Heart left ventricle (tissue), 16 donors: ENCODE measurements around the gene ADGRG6. TPM values are rescaled to one million over a fixed set of nuclear protein-coding genes. Genes with fewer than 3 reads are reported as not detected.
A peak's percentile ranks its signal among the peaks of the same experiment; 100 is the strongest.

Source experiments
- ATAC-seq, 4 donors: fragments of 200-7000 bp; cut with Tn5 transposase; one replicate each; pipeline ENCODE4 v1.9.1; 2020 to 2022; ENCODE audit warnings: moderate library complexity in 4 of 4, mild to moderate bottlenecking in 3 of 4, moderate number of reproducible peaks in 1 of 4
- DNase-seq, 5 donors: peaks; one replicate each; pipeline ENCODE4 v3.0.0-alpha.2; 2020
- H3K27ac ChIP-seq, 12 donors: fragments of 200-600 bp; sonication (generic) in 4 of 12; one replicate each; pipeline versions ENCODE4 v1.5.0 to v1.8.0; 2016 to 2022; ENCODE audit warnings: mild to moderate bottlenecking in 2 of 12
- H3K27me3 ChIP-seq, 9 donors: fragments of 200-600 bp; sonication (generic) in 2 of 9; one replicate each; pipeline versions ENCODE4 v1.5.1 to v1.8.0; 2016 to 2022; ENCODE audit warnings: mild to moderate bottlenecking in 3 of 9
- H3K36me3 ChIP-seq, 9 donors: fragments of 200-600 bp; sonication (generic) in 2 of 9; one replicate each; pipeline versions ENCODE4 v1.5.0 to v1.8.0; 2018 to 2022; ENCODE audit warnings: mild to moderate bottlenecking in 2 of 9
- H3K4me1 ChIP-seq, 12 donors: fragments of 200-600 bp; sonication (generic) in 4 of 12; one replicate each; pipeline versions ENCODE4 v1.5.0 to v1.8.0; 2016 to 2022; ENCODE audit warnings: mild to moderate bottlenecking in 3 of 12
- H3K4me3 ChIP-seq, 12 donors: fragments of 200-600 bp; sonication (generic) in 4 of 12; one replicate each; pipeline versions ENCODE4 v1.5.0 to v1.8.0; 2017 to 2022; ENCODE audit warnings: mild to moderate bottlenecking in 9 of 12, moderate library complexity in 4 of 12
- H3K9me3 ChIP-seq, 12 donors: fragments of 200-600 bp; sonication (generic) in 4 of 12; one replicate each; pipeline versions ENCODE4 v1.5.0 to v1.8.0; 2016 to 2022; ENCODE audit warnings: mild to moderate bottlenecking in 1 of 12
- POLR2A ChIP-seq, 2 donors: fragments of 450-650 bp; IDR thresholded peaks; one replicate each; pipeline ENCODE4 v1.6.1; 2017; ENCODE audit warnings: antibody characterized with exemption in 2 of 2, mild to moderate bottlenecking in 2 of 2, moderate library complexity in 2 of 2
- WGBS, 4 donors: extraction: QIAGEN DNeasy Blood & Tissue Kit in 2 of 4; methylation state at CpG; one replicate each; pipeline versions ENCODE4 v1.1.5 to v1.1.7; 2013 to 2018; 5-methylcytosine and 5-hydroxymethylcytosine counted together
- intact Hi-C, 10 donors: fragments of 100-400 bp; cut with DNase I; formaldehyde crosslinking; loops; one replicate each; pipeline versions ENCODE4 v1.11.1 to v1.14.2; 2022
- polyA plus RNA-seq, 2 donors: library from polyadenylated mRNA; stranded (reverse); fragments of 200-250 nt; gene quantifications; one replicate each; pipeline ENCODE4 v1.2.3, GENCODE V29; 2013
- total RNA-seq, 9 donors: library from RNA; depleted of rRNA in 2 of 9; stranded (reverse); fragments of >200 nt in 2 of 9; fragmentation: NEBNext Ultra II Directional in 3 of 9; extraction: Animal tissue kit (Norgen Biotek cat#: 25700) in 3 of 9; gene quantifications; one replicate each; pipeline versions ENCODE4 v1.1.0 to v1.2.4, GENCODE V29; 2016 to 2023
- TF ChIP-seq, protein P1 (sequence below), 12 donors: fragments of 200-600 bp; sonication (generic) in 4 of 12; IDR thresholded peaks; one replicate each; pipeline versions ENCODE4 v1.5.0 to v1.8.0; 2018 to 2022; ENCODE audit warnings: antibody characterized with exemption in 12 of 12, mild to moderate bottlenecking in 5 of 12
- donor health status: ischemic (EF 13 %, LVEDD 7.1; RV severe dilation, severe dysfunction).
- donor health status: healthy with polysubstance abuse.
- donor health status: DM: no; HTN: yes; CAD: no.
- donor health status: DM: no; HTN: no; CAD: no.
- donor health status: ischemic (EF 25% LVEDD 6.9; RV normal size, moderate dysfunction).
- donor health status: ischemic (EF 25% LVEDD 5.7; RV mildly dilated, moderate dysfunction).
- donor health status: healthy.
- donor health status: DM: yes; HTN: yes; CAD: no.
- donor health status: ischemic (EF 35%, LVEDD 5.7; RV mildly dilated, moderate dysfunction).
- donor health status: nonischemic (EF 11% LVEDD 7.7; RV severe dilation, severe dysfunction).
- donor health status: DM: yes; HTN: yes; CAD: no.
- donor health status: PGD.
- donor health status: ischemic (EF 29% LVEDD 5.4; RV normal size, mild dysfunction).
- donor health status: nonischemic (EF 23%, LVEDD 6.1; RV moderate dilation, normal function).

ADGRG6 gene
- total and polyA plus RNA-seq, 11 donors = 0.61 to 10.5 (median 2.0) TPM

DNA sequence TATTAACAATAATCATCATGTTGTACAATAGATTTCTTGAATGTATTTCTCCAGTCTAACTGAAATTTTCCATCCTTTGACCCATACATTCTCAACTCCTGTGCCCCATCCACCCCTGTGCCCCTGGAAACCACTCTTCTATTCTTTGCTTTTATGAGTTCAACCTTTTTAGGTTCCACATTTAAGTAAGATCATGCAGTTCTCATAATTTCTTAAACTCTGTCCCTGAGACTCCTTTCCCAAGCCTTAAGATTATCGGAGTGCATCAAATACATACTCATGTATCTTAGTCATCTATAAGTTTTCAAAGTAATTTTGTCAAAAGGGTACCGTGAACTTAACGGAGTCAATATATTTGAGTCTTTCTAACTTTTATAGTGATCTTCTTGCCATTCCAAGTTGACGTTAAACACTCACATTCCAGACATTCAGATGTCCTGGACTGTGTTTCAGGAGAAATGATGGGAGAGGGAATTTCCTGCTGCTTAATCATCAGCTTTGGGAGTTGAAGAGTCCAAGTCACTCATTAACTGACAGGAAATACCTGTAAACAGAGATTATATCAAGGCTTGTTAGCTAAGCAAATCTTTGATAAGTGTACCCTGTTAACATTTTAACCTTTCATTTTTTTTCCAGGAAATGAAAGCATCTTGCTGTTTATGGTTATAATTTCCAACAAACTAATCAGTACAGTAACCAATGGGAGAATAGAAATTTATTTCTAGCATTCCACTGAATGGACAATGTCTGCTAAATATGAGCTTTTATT, 73.3 kb downstream of the ADGRG6 start:
- DNase-seq = no peak
- peak in 3 of 4 donors; percentile 45 to 73 (median 55) for ATAC-seq
- no peak overlapping the region for H3K4me3 ChIP-seq
- H3K27me3 ChIP-seq = no peaks in the 10 kb centered on the region
- no peak overlapping the region for H3K27ac ChIP-seq
- no peaks in the 10 kb centered on the region for H3K36me3 ChIP-seq
- intact Hi-C loops = no loop called here
- WGBS, 4 donors = 30 to 43% (median 37%) methylated on average over 4 of the region's 4 CpGs
- no peaks in the 10 kb centered on the region for H3K9me3 ChIP-seq
- no peak for TF ChIP-seq POLR2A (IDR thresholded peaks at IDR 0.05)
- TF ChIP-seq, protein P1, sequence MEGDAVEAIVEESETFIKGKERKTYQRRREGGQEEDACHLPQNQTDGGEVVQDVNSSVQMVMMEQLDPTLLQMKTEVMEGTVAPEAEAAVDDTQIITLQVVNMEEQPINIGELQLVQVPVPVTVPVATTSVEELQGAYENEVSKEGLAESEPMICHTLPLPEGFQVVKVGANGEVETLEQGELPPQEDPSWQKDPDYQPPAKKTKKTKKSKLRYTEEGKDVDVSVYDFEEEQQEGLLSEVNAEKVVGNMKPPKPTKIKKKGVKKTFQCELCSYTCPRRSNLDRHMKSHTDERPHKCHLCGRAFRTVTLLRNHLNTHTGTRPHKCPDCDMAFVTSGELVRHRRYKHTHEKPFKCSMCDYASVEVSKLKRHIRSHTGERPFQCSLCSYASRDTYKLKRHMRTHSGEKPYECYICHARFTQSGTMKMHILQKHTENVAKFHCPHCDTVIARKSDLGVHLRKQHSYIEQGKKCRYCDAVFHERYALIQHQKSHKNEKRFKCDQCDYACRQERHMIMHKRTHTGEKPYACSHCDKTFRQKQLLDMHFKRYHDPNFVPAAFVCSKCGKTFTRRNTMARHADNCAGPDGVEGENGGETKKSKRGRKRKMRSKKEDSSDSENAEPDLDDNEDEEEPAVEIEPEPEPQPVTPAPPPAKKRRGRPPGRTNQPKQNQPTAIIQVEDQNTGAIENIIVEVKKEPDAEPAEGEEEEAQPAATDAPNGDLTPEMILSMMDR (IDR thresholded peaks at IDR 0.05) = no peak
- peaks cover 0 to 27% (median 7%) of the 10 kb centered on the region in 12 donors for H3K4me1 ChIP-seq

- H3K4me1 ChIP-seq = peaks cover 0 to 27% (median 7%) of the 10 kb centered on the region in 12 donors
- intact Hi-C loops = no loop called here
- no peak for TF ChIP-seq POLR2A (IDR thresholded peaks at IDR 0.05)
- TF ChIP-seq, protein P1 (IDR thresholded peaks at IDR 0.05) = no peak
Measured at GRCh38 chr6:142376115-142376514, 74.3 kb downstream of the ADGRG6 start.

GRCh38 chr6:142376800-142377496, 75.1 kb downstream of the ADGRG6 start:
- H3K4me1 ChIP-seq = peaks cover 0 to 27% (median 7%) of the 10 kb centered on the region in 12 donors
- TF ChIP-seq, protein P1 (IDR thresholded peaks at IDR 0.05) = no peak
- TF ChIP-seq POLR2A (IDR thresholded peaks at IDR 0.05) = no peak
- no peaks in the 10 kb centered on the region for H3K27me3 ChIP-seq
- intact Hi-C loops = no loop called here
- no peak overlapping the region for H3K4me3 ChIP-seq
- H3K9me3 ChIP-seq = no peaks in the 10 kb centered on the region
- WGBS, 4 donors = 61 to 75% (median 64%) methylated on average over 7 of the region's 7 CpGs
- H3K27ac ChIP-seq = no peak overlapping the region
- DNase-seq = no peak
- no peaks in the 10 kb centered on the region for H3K36me3 ChIP-seq
- ATAC-seq = no peak

More at GRCh38 chr6:142376115-142376514, 74.3 kb downstream of the ADGRG6 start:
- Histone ChIP-seq H3K27ac (peak overlapping the region in 1 of 12 donors; percentile 2), H3K36me3 (no peaks in the 10 kb centered on the region), H3K4me3 (no peak overlapping the region), H3K9me3 (no peaks in the 10 kb centered on the region), H3K27me3 (no peaks in the 10 kb centered on the region)
- 60 to 68% (median 67%) methylated on average over 2 of the region's 2 CpGs for WGBS, 4 donors
- ATAC-seq (no peak), DNase-seq (no peak)

GRCh38 chr6:142377497-142377848, 75.7 kb downstream of the ADGRG6 start:
- no peaks in the 10 kb centered on the region for H3K27me3 ChIP-seq
- no peak overlapping the region for H3K4me3 ChIP-seq
- WGBS, 4 donors = 86 to 93% (median 90%) methylated on average over 4 of the region's 4 CpGs
- no peaks in the 10 kb centered on the region for H3K9me3 ChIP-seq
- intact Hi-C loops = no loop called here
- peaks cover 0 to 27% (median 7%) of the 10 kb centered on the region in 12 donors for H3K4me1 ChIP-seq
- ATAC-seq (no peak), DNase-seq (no peak)
- H3K36me3 ChIP-seq = no peaks in the 10 kb centered on the region
- TF ChIP-seq, protein P1 (IDR thresholded peaks at IDR 0.05) = no peak
- TF ChIP-seq POLR2A (IDR thresholded peaks at IDR 0.05) = no peak
- no peak overlapping the region for H3K27ac ChIP-seq
